Right cardiac atrium (tissue), 5 donors: Measurements from ENCODE around the gene PPP2R3A. TPM values are rescaled to one million over a fixed set of nuclear protein-coding genes. Genes with fewer than 3 reads are reported as not detected.
"Not testable (repeated sequence)": the region's sequence is repeated elsewhere in the genome, so short reads cannot be mapped to it uniquely, and the experiment has no call there.

Experiments used
- ATAC-seq, 2 donors: fragments of 200-7000 bp; cut with Tn5 transposase; one replicate each; pipeline versions ENCODE4 v1.8.0 to v1.9.1; 2020; ENCODE audit warnings: moderate library complexity in 2 of 2, mild to moderate bottlenecking in 1 of 2
- DNase-seq, 3 donors: peaks; one replicate each; pipeline ENCODE4 v3.0.0-alpha.2; 2020
- H3K27ac ChIP-seq: one replicate; pipeline ENCODE4 v1.5.1; 2013; ENCODE audit warnings: mild to moderate bottlenecking, low read length, control low read depth, moderate library complexity
- H3K27me3 ChIP-seq: one replicate; pipeline ENCODE4 v1.6.1; 2013; ENCODE audit not compliant: control insufficient read depth, insufficient read depth
- H3K4me1 ChIP-seq: one replicate; pipeline ENCODE4 v1.6.1; 2013; ENCODE audit warnings: low read length; ENCODE audit not compliant: control insufficient read depth, insufficient read depth
- H3K4me3 ChIP-seq: one replicate; pipeline ENCODE4 v1.5.1; 2013; ENCODE audit warnings: low read length, control low read depth
- H3K9me3 ChIP-seq: one replicate; pipeline ENCODE4 v1.6.1; 2013; ENCODE audit warnings: low read length; ENCODE audit not compliant: control insufficient read depth
- WGBS: extraction: QIAGEN DNeasy Blood & Tissue Kit; methylation state at CpG from one replicate; pipeline ENCODE4 v1.1.7; 2013; 5-methylcytosine and 5-hydroxymethylcytosine counted together
- intact Hi-C, 4 donors: fragments of 100-400 bp; cut with DNase I; formaldehyde crosslinking; loops; one replicate each; pipeline versions ENCODE4 v1.11.0 to v1.14.0; 2022 to 2023
- polyA plus RNA-seq: library from polyadenylated mRNA; stranded (reverse); fragments of 200-250 nt; gene quantifications from one replicate; pipeline ENCODE4 v1.2.3, GENCODE V29; 2013
- total RNA-seq, 4 donors: library from RNA; stranded (reverse); fragmentation: NEBNext Ultra II Directional; extraction: Animal tissue kit (Norgen Biotek cat#: 25700); gene quantifications; one replicate each; pipeline ENCODE4 v1.2.1, GENCODE V29; 2021
- donor health status: healthy with polysubstance abuse.
- donor health status: DM: no; HTN: yes; CAD: no.
- donor health status: DM: no; HTN: no; CAD: no.
- donor health status: DM: no; HTN: yes; CAD: no; lungs with severe emphysema.
- donor health status: DM: yes; HTN: yes; CAD: no.

The PPP2R3A gene
- total and polyA plus RNA-seq, 5 donors: 26.4 to 89.6 (median 63.4) TPM

GRCh38 chr3:136161516-136161915, 196.0 kb downstream of the PPP2R3A start:
- Histone ChIP-seq H3K4me1 (peaks cover 3% of the 10 kb centered on the region), H3K27ac (no peak overlapping the region)
- intact Hi-C loops: no loop called here

GRCh38 chr3:136162322-136162721, 196.8 kb downstream of the PPP2R3A start:
- intact Hi-C loops: no loop called here
- 78% methylated on average over 7 of the region's 7 CpGs for WGBS
- DNase-seq (no peak), ATAC-seq (no peak)
- Histone ChIP-seq H3K9me3 (no peaks in the 10 kb centered on the region), H3K27ac (no peak overlapping the region), H3K4me3 (no peak overlapping the region), H3K4me1 (peaks cover 3% of the 10 kb centered on the region), H3K27me3 (no peaks in the 10 kb centered on the region)

More at GRCh38 chr3:136161516-136161915, 196.0 kb downstream of the PPP2R3A start:
- Histone ChIP-seq H3K4me3 (no peak overlapping the region), H3K27me3 (no peaks in the 10 kb centered on the region), H3K9me3 (no peaks in the 10 kb centered on the region)
- DNase-seq (no peak), ATAC-seq (no peak)

DNA sequence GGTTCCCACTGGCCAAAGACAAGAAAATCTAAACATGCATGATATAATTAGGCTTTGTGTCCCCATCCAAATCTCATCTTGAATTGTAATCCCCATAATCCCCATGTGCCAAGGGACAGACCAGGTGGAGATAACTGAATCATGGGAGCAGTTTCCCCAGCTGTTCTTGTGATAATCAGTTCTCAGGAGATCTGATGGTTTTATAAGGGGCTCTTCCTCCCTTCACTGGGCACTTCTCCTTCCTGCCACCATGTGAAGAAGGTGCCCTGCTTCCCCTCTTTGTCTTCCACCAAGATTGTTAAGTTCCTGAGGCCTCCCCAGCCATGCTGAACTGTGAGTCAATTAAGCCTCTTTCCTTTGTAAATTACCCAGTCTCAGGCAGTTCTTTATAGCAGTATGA, 198.1 kb downstream of the PPP2R3A start:
- H3K27ac ChIP-seq, DNase-seq, H3K4me1 ChIP-seq, ATAC-seq, H3K4me3 ChIP-seq, H3K9me3 ChIP-seq, intact Hi-C loops, H3K27me3 ChIP-seq: not testable (repeated sequence)

DNA sequence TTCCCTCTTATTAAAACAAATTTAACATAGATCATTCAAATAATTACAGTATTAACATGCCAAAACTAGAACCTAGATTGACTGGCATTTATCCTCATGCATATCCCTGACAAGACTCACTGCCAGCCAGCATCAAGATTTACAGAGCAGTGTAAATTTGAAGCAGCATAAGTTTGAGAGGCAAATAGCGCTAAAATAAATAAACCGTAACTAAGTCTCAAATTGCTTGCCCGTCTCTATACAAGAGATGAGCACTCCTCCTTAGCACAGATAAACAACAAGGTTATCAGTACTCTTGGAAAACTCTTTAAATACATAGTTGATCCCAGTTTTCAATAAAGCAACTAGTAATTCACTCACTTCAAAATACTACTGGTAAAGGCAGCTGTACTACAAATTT, 201.0 kb downstream of the PPP2R3A start:
- no peaks in the 10 kb centered on the region for H3K9me3 ChIP-seq
- intact Hi-C loops: no loop called here
- no peak overlapping the region for H3K4me3 ChIP-seq
- ATAC-seq (no peak), DNase-seq (no peak)
- H3K4me1 ChIP-seq: peaks cover 7% of the 10 kb centered on the region
- WGBS: 57% methylated on average over 3 of the region's 3 CpGs
- no peak overlapping the region for H3K27ac ChIP-seq
- no peaks in the 10 kb centered on the region for H3K27me3 ChIP-seq

DNA sequence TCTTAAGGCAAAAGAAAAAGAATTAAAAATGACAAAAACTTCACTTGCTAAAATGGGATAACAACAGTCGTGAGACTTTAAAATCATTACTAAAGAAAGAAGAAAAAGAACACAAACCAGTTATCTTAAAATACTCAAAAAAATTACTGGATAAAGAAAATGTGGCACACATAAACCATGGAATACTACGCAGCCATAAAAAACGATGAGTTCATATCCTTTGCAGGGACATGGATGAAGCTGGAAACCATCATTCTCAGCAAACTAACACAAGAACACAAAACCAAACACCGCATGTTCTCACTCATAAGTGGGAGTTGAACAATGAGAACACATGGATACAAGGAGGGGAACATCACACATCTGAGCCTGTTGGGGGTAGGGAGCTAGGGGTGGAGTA, 202.7 kb downstream of the PPP2R3A start:
- H3K4me1 ChIP-seq, H3K27me3 ChIP-seq, DNase-seq, H3K9me3 ChIP-seq, H3K27ac ChIP-seq, ATAC-seq, intact Hi-C loops, H3K4me3 ChIP-seq: not testable (repeated sequence)
- 95% methylated on average over 4 of the region's 4 CpGs for WGBS

DNA sequence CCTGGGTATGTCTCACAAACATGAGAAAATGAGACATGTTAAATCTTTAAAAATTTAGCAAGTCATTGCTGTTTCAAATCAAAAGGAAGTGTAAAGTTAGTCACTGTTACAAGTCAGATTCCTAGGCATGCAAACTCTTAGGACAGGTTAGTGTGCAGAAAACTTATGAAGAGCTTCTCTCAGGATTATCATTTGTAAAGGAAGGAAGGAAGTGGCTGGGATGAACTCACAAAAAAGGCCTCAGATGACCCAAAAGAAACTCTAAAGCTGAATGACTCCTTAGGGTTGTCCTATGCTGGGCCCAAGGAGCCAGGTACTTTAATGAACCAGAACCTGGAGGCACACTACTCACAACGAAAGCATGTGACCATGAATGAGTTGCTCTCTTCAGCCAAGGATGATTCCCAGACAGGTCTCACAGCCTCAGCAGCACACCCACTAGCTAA, 205.6 kb downstream of the PPP2R3A start:
- Histone ChIP-seq H3K27ac (no peak overlapping the region), H3K4me3 (no peak overlapping the region), H3K9me3 (no peaks in the 10 kb centered on the region), H3K27me3 (no peaks in the 10 kb centered on the region), H3K4me1 (peaks cover 12% of the 10 kb centered on the region)
- ATAC-seq (peak; percentile 26 to 34), DNase-seq (no peak)
- intact Hi-C loops: no loop called here
- 38% methylated on average over 1 of the region's 1 CpG for WGBS

- Histone ChIP-seq H3K27me3 (no peaks in the 10 kb centered on the region), H3K4me3 (no peak overlapping the region), H3K4me1 (peaks cover 13% of the 10 kb centered on the region), H3K27ac (no peak overlapping the region), H3K9me3 (no peaks in the 10 kb centered on the region)
- DNase-seq: no peak
- intact Hi-C loops: no loop called here
- ATAC-seq: no peak
Measured at GRCh38 chr3:136173939-136174490, 208.5 kb downstream of the PPP2R3A start.

DNA sequence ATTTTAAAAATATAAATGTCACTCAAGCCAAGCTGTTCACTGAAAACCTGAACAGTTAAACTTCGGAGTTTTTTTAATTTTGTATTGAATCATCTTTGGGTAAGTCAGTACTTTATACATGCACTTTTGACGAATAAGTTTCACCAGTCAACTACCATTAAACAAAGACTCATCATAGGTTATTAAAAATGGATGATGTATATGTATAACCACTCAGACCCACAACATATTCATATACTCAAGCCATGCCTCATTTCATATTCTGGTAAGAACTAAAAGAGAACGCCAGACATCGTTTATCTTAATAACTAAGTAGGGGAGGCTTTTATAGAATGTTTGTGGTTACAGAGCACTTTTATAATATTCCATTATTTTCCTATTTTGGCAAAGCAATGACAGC, 212.3 kb downstream of the PPP2R3A start:
- WGBS: 57% methylated on average over 4 of the region's 4 CpGs
- Histone ChIP-seq H3K4me1 (peaks cover 13% of the 10 kb centered on the region), H3K4me3 (no peak overlapping the region), H3K27ac (no peak overlapping the region), H3K9me3 (no peaks in the 10 kb centered on the region), H3K27me3 (no peaks in the 10 kb centered on the region)
- ATAC-seq (no peak), DNase-seq (no peak)
- intact Hi-C loops: no loop called here

DNA sequence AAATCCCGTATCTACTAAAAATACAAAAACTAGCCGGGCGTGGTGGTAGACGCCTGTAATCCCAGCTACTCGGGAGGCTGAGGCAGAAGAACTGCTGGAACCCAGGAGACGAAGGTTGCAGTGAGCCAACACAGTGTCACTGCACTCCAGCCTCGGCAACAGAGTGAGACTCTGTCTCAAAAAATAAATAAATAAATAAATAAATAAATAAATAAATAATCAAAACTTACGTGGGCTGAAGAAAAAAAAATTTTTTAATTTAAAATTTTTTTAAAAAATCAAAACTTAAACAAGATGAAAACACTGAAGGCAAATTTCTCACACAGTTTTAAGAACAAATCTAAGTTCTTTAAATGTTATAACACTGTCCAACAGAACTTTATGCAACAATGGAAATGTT, 216.2 kb downstream of the PPP2R3A start:
- DNase-seq: no peak
- intact Hi-C loops: no loop called here
- Histone ChIP-seq H3K9me3 (no peaks in the 10 kb centered on the region), H3K27me3 (no peaks in the 10 kb centered on the region), H3K4me1 (peaks cover 16% of the 10 kb centered on the region), H3K4me3 (no peak overlapping the region), H3K27ac (no peak overlapping the region)
- ATAC-seq: no peak
- WGBS: 93% methylated on average over 8 of the region's 8 CpGs

DNA sequence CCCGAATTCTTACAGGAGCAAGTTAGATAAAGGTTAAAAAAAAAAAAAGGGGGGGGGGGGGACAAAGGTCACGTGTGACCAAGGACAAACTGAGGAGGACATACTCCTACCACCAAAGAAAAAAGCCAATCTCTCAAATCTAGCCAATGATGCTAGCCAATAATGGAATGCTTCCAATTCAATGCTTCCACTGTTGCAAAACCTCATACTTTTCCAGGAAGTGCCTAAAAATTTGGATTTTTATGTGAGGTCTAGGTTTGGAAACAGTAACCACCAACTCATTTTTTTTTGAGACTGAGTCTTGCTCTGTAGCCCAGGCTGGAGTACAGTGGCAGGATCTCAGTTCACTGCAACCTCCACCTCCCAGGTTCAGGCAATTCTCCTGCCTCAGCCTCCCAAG, 219.2 kb downstream of the PPP2R3A start:
- intact Hi-C loops: no loop called here

DNA sequence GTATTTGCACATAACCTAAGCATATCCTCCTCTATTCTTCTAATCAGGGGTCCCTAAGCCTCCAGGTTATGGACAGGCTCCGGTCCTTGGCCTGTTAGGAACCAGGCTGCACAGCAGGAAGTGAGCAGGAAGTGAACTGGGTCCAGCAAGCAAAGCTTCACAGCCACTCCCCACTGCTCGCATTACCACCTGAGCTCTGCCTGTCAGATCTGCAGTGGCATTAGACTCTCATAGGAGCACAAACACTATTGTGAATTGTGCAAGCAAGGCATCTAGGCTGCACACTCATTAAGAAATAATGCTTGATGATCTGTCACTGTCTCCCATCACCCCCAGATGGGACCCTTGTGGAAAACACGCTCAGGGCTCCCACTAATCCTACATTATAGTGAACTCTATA, 220.8 kb downstream of the PPP2R3A start:
- Histone ChIP-seq H3K9me3 (no peaks in the 10 kb centered on the region), H3K4me1 (peaks cover 27% of the 10 kb centered on the region), H3K27ac (no peak overlapping the region), H3K4me3 (no peak overlapping the region), H3K27me3 (no peaks in the 10 kb centered on the region)
- no peak for DNase-seq
- intact Hi-C loops: no loop called here
- peak in 1 of 2 donors; percentile 48 for ATAC-seq
- 56% methylated on average over 3 of the region's 3 CpGs for WGBS

More for the DNA sequence above, 219.2 kb downstream of the PPP2R3A start:
- Histone ChIP-seq H3K9me3 (no peaks in the 10 kb centered on the region), H3K4me3 (no peak overlapping the region), H3K27me3 (no peaks in the 10 kb centered on the region), H3K4me1 (peaks cover 24% of the 10 kb centered on the region), H3K27ac (no peak overlapping the region)
- WGBS: 58% methylated on average over 2 of the region's 2 CpGs
- DNase-seq: no peak
- peak; percentile 38 to 48 for ATAC-seq

DNA sequence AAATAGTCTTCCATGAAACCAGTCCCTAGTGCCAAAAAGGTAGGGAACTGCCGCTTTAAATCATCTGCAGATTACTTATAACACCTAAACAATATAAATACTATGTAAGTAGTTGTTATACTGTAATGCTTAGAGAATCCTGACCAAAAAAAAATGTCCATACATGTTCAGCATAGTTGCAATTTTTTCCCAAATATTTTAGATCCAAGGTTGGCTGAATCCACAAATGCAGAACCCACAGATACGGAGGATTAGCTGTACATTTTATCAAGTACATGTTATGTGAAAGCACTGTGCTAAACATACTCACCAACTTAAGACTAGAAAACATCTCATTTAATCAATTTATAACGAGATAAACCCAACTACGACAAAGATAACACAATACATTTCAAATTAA, 221.3 kb downstream of the PPP2R3A start:
- intact Hi-C loops: no loop called here
- WGBS: 54% methylated on average over 4 of the region's 4 CpGs
- Histone ChIP-seq H3K4me1 (peaks cover 27% of the 10 kb centered on the region), H3K4me3 (no peak overlapping the region), H3K9me3 (no peaks in the 10 kb centered on the region), H3K27me3 (no peaks in the 10 kb centered on the region), H3K27ac (no peak overlapping the region)
- DNase-seq (no peak), ATAC-seq (no peak)
